LNCAP (cell line): Measurements from ENCODE around the gene KMT5C.

Source experiments
- TF ChIP-seq, protein P1 (sequence below): fragments of 450-650 bp; IDR thresholded peaks from 2 replicates; pipeline ENCODE4 v1.5.1; 2017; ENCODE audit warnings: mild to moderate bottlenecking

Gene KMT5C

DNA sequence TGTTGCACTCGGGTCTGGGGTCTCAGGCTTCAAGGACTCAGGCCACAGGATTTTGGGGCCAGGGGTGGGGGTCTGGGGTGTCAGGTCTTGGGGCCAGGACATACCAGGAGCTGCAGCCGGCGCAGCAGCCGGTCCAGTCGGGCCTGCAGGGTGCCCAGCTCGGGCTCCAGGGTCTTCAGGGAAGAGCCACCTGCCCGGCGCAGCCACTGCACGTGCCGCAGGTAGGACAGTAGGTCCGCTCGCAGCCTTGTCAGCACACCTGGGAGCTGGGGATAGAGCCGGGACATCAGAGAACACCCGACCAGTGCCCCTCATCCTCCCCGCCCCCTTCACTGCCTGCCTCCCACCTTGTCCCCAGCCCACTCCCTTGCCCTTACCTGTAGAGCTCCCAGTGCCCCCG is 28.4 kb downstream of the KMT5C start:
- TF ChIP-seq, protein P1, sequence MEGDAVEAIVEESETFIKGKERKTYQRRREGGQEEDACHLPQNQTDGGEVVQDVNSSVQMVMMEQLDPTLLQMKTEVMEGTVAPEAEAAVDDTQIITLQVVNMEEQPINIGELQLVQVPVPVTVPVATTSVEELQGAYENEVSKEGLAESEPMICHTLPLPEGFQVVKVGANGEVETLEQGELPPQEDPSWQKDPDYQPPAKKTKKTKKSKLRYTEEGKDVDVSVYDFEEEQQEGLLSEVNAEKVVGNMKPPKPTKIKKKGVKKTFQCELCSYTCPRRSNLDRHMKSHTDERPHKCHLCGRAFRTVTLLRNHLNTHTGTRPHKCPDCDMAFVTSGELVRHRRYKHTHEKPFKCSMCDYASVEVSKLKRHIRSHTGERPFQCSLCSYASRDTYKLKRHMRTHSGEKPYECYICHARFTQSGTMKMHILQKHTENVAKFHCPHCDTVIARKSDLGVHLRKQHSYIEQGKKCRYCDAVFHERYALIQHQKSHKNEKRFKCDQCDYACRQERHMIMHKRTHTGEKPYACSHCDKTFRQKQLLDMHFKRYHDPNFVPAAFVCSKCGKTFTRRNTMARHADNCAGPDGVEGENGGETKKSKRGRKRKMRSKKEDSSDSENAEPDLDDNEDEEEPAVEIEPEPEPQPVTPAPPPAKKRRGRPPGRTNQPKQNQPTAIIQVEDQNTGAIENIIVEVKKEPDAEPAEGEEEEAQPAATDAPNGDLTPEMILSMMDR: no peak

DNA sequence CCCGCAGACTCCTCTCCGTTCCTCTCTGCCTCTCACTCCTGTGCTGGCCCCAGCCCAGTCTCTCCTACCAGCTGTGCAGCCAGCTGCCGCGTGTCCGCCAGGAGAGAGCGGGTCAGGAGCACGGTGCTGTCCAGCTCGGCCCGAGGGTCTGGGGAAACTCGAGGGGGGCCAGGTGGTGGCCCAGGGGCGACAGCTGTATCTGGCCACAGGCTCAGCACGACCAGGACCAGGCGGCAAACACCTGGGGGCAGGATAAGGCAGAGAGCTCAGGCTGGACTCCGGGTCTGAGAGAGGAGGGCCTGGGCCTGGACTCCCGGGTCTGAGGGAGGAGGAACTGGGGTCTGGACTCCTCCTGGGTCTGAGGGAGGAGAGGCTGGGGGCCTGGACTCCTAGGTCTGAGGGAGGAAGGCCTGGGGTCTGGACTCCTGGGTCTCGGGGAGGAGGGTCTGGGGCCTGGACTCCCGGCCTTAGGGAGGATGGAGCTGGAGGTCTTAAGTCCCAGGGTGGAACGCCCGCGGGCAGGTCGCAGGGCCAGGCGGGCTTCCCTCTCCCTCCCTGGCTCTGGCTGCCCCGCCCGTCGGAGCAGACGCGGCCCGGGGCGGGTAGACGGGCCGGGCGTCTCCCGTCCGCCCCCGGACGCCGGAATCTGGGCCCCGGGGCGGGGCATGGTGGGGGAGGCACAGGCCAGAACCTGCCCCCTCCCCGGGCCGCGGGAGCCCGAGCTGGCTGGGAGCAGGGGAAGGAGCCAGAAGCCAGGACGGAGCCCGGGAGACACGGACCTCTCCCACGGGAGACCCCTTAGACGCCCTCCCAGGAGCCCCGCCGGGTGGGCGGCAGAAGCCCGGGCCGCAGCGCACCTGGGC is 29.3 kb downstream of the KMT5C start:
- TF ChIP-seq, protein P1: no peak

DNA sequence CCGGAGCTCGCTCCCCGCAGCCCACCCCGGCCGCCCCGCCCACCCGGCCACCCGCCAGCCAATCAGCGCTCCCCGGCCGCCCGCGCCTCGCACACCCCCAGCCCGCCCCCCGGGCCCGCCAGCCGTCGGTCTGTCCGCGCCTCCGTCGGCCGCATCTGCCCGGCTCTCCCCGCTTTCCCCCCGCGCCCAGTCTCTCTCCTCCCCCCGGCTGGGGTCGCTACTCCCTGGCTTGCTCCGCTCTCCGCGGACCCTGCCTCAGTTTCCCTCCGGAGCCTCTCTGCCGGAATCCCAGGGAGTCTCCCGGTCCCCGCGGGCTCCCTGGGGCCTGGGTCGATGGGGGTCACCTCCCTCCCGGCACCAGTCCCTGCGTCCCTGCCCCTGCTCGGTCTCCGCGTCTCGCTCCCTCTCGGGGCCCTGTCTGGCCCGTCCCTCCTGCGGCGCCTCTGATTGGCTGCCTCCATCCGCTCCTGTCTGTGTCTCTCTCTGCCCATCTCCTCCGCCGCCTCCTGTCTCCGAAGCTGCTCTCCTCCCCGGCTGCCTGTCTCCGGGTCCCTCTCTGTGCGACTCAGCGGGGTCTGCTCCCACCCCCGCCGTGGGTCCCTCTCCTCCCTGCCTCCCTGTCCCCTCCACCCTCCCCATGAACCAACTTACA is 30.1 kb downstream of the KMT5C start:
- TF ChIP-seq, protein P1: no peak

GRCh38 chr19:55370305-55370988 is 30.8 kb downstream of the KMT5C start, which contains the start of gene IL11:
Gene IL11 (minus strand): TSS chr19:55370463. CDS start chr19:55370310, 153 bp downstream.
- TF ChIP-seq, protein P1: no peak

DNA sequence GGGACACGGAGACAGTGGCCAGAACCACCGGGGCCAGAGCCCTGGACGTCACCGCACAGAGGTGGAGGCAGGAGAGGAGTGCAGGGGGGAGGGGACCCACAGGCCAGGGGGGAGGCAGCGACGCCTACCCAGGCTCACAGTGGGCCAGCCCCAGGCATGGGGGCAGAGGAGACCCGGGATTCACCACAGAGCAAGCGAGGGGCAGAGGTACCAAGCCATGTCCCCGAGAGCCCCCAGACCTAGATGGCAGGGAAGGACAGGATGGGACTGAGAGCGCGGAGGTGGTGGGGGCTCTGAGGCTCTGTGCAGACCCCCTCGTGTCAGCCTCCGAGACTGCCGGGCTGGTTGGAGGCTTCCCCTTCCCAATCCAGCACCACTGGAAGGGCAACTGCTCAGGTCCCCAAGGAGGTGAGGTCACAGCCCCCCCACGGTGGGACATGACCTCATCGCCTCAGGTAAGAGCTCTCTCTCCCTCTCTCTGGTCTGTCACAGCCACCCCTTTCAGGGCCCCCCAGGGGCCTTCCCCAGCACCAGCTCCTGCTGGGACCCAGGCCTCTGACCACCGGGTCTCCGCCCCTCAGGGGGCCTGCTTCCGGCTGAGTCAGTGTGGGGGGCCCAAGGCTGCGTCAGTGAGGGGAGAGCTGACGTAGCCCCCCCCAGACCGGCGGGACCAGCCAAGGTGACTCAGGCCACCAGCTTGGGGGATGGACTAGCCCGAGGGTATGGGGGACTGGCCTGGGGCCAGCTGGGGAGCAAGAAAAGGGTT is 32.8 kb downstream of the KMT5C start:
- TF ChIP-seq, protein P1: no peak

GRCh38 chr19:55373306-55373992 is 33.8 kb downstream of the KMT5C start:
- TF ChIP-seq, protein P1: no peak
